GM12878 (cell line): Measurements from ENCODE around the gene BPIFB4. TPM values are rescaled to one million over a fixed set of nuclear protein-coding genes. Genes with fewer than 3 reads are reported as not detected.

ENCODE experiments used
- ATAC-seq: fragments of 200-7000 bp; cut with Tn5 transposase; 3 replicates; pipeline ENCODE4 v1.9.1; 2020; ENCODE audit warnings: mild to moderate bottlenecking, moderate library complexity
- BruUV-seq: library from RNA; stranded (reverse); fragments of 400-500 nt; replicated peaks from 2 replicates; lab custom pipeline; 2021; lab: Mats Ljungman, UMichigan
- CTCF ChIA-PET: fragments of 300-600 bp; sonication (Branson Sonifier 250); formaldehyde crosslinking; extraction: SDS; loops from one replicate; lab custom pipeline; 2021; ENCODE audit warnings: inconsistent platforms; lab: Yijun Ruan, JAX
- POLR2A ChIA-PET: fragments of 350-600 bp; formaldehyde crosslinking; extraction: SDS; loops from one replicate; lab custom pipeline; 2021; ENCODE audit warnings: inconsistent platforms; lab: Charles Lee
- RAD21 ChIA-PET: fragments of 300-600 bp; sonication (Branson Sonifier 250); formaldehyde crosslinking; loops from one replicate; lab custom pipeline; 2023; ENCODE audit warnings: antibody characterized with exemption; ENCODE audit not compliant: unreplicated experiment; lab: Charles Lee
- SMC1A ChIA-PET: fragments of 300-600 bp; sonication (Branson Sonifier 250); formaldehyde crosslinking; loops from one replicate; lab custom pipeline; 2023; ENCODE audit not compliant: unreplicated experiment, uncharacterized antibody; lab: Charles Lee
- DNase-seq: peaks from one replicate; pipeline ENCODE4 v3.0.0-alpha.2; 2011; ENCODE audit warnings: low read depth, low spot score
- FAIRE-seq: peaks from 3 replicates; lab custom pipeline; 2011; peaks lifted over from hg19 to GRCh38; lab: Jason Lieb, UNC
- H2AFZ ChIP-seq: 2 replicates; pipeline ENCODE4 v1.6.0; 2011; ENCODE audit warnings: low read depth, low read length, control low read depth; ENCODE audit not compliant: control insufficient read depth
- H3K27ac ChIP-seq: 2 replicates; pipeline ENCODE4 v1.5.1; 2011; ENCODE audit warnings: control low read depth; ENCODE audit not compliant: control insufficient read depth, insufficient read depth
- H3K27me3 ChIP-seq, 2 experiments: replicated peaks in 1 of 2; 2 replicates each; pipeline versions ENCODE4 v1.6.0 to v1.6.1; 2011; ENCODE audit warnings: low read length in 1 of 2; ENCODE audit not compliant: control insufficient read depth in 2 of 2, insufficient read depth in 2 of 2
- H3K36me3 ChIP-seq, 2 experiments: 2 replicates each; pipeline ENCODE4 v1.5.1; 2011; ENCODE audit warnings: low read length in 1 of 2; ENCODE audit not compliant: control insufficient read depth in 2 of 2, insufficient read depth in 2 of 2
- H3K4me1 ChIP-seq: 2 replicates; pipeline ENCODE4 v1.6.1; 2011; ENCODE audit warnings: mild to moderate bottlenecking, low read length, moderate library complexity, mixed read lengths; ENCODE audit not compliant: control insufficient read depth, insufficient read depth
- H3K4me2 ChIP-seq: 2 replicates; pipeline ENCODE4 v1.6.0; 2011; ENCODE audit warnings: control low read depth; ENCODE audit not compliant: control insufficient read depth, insufficient read depth
- H3K4me3 ChIP-seq: fragments of 200-600 bp; sonication (generic); 2 replicates; pipeline ENCODE4 v1.5.1; 2016
- H3K79me2 ChIP-seq: 2 replicates; pipeline ENCODE4 v1.6.0; 2011; ENCODE audit warnings: low read length; ENCODE audit not compliant: control insufficient read depth, insufficient read depth
- H3K9ac ChIP-seq: 2 replicates; pipeline ENCODE4 v1.8.0; 2011; ENCODE audit warnings: low read length, control low read depth, mixed read lengths; ENCODE audit not compliant: control insufficient read depth, insufficient read depth
- H3K9me3 ChIP-seq: replicated peaks from 3 replicates; pipeline ENCODE4 v1.5.1; 2011; ENCODE audit warnings: mild to moderate bottlenecking, low read length; ENCODE audit not compliant: control insufficient read depth, insufficient read depth
- H4K20me1 ChIP-seq: 2 replicates; pipeline ENCODE4 v1.6.0; 2011; ENCODE audit not compliant: control insufficient read depth, insufficient read depth
- BACH1 ChIP-seq: fragments of 450-650 bp; IDR thresholded peaks from 2 replicates; pipeline ENCODE4 v1.6.1; 2017; ENCODE audit warnings: mild to moderate bottlenecking, borderline replicate concordance
- CBX5 ChIP-seq: sonication (generic); IDR thresholded peaks from 2 replicates; pipeline ENCODE4 v1.6.1; 2016; ENCODE audit warnings: low read depth, moderate library complexity, mild to moderate bottlenecking, inconsistent platforms
- ESRRA ChIP-seq: IDR thresholded peaks from 2 replicates; pipeline ENCODE4 v1.6.1; 2012; ENCODE audit warnings: mild to moderate bottlenecking, low read length, improper control_type of control experiment
- FOXK2 ChIP-seq: fragments of 450-650 bp; IDR thresholded peaks from 2 replicates; pipeline ENCODE4 v1.6.1; 2017; ENCODE audit warnings: mild to moderate bottlenecking, moderate library complexity
- HDAC6 ChIP-seq: fragments of 200-600 bp; sonication (generic); IDR thresholded peaks from one replicate; pipeline ENCODE4 v1.8.0; 2017; ENCODE audit warnings: antibody characterized with exemption; ENCODE audit not compliant: unreplicated experiment
- MTA2 ChIP-seq: fragments of 450-650 bp; IDR thresholded peaks from 2 replicates; pipeline ENCODE4 v1.6.1; 2016; ENCODE audit warnings: low read depth, mild to moderate bottlenecking, moderate library complexity
- NFYA ChIP-seq: IDR thresholded peaks from 2 replicates; pipeline ENCODE4 v1.6.1; 2011; ENCODE audit warnings: low read depth, mild to moderate bottlenecking, low read length, improper control_type of control experiment, borderline replicate concordance
- RAD21 ChIP-seq: IDR thresholded peaks from 2 replicates; pipeline ENCODE4 v1.6.1; 2011; ENCODE audit warnings: mild to moderate bottlenecking, low read depth, low read length, moderate library complexity; ENCODE audit not compliant: insufficient read depth
- RBBP5 ChIP-seq: fragments of 200-600 bp; sonication (generic); conservative IDR thresholded peaks from 2 replicates; pipeline ENCODE4 v1.6.1; 2016
- RELA ChIP-seq: fragments of 450-650 bp; IDR thresholded peaks from 2 replicates; pipeline ENCODE4 v1.8.0; 2014; ENCODE audit warnings: borderline replicate concordance; ENCODE audit not compliant: partially characterized antibody
- SP1 ChIP-seq: IDR thresholded peaks from one replicate; pipeline ENCODE4 v1.6.1; 2011; ENCODE audit warnings: low read depth, low read length
- SPI1 ChIP-seq: IDR thresholded peaks from 2 replicates; pipeline ENCODE4 v1.6.1; 2011; ENCODE audit warnings: low read depth, mild to moderate bottlenecking, low read length, moderate library complexity, borderline replicate concordance; ENCODE audit not compliant: insufficient read depth
- ZNF217 ChIP-seq: fragments of 450-650 bp; IDR thresholded peaks from 2 replicates; pipeline ENCODE4 v1.6.1; 2017; ENCODE audit warnings: antibody characterized with exemption, mild to moderate bottlenecking
- ZSCAN29 ChIP-seq: fragments of 450-650 bp; IDR thresholded peaks from 2 replicates; pipeline ENCODE4 v1.6.1; 2017; ENCODE audit warnings: mild to moderate bottlenecking, moderate library complexity
- ZZZ3 ChIP-seq: IDR thresholded peaks from 2 replicates; pipeline ENCODE4 v1.6.1; 2011; ENCODE audit warnings: low read depth; ENCODE audit not compliant: control insufficient read depth, insufficient read length
- WGBS: methylation state at CpG from one replicate; pipeline ENCODE4 v1.1.6; 2016; ENCODE audit warnings: low lambda C conversion rate; ENCODE audit not compliant: insufficient replicate concordance, insufficient coverage; ENCODE audit errors: missing lambda C conversion rate; 5-methylcytosine and 5-hydroxymethylcytosine counted together
- in situ Hi-C: fragments of 300-500 bp; cut with MboI; formaldehyde crosslinking; loops from 9 replicates; pipeline ENCODE4 v1.14.3; 2018; ENCODE audit warnings: mixed read lengths
- intact Hi-C: fragments of 100-400 bp; cut with micrococcal nuclease; formaldehyde crosslinking; loops from one replicate; pipeline ENCODE4 v1.14.2; 2022; ENCODE audit not compliant: unreplicated experiment
- polyA plus RNA-seq, 11 experiments: library from polyadenylated mRNA; depleted of rRNA in 4 of 11; unstranded in 6 of 11; stranded (reverse) in 5 of 11; fragments of >200 nt; fragmentation: Nextera tagmentation in 4 of 11; fragmentation: Illumina TruSeq in 1 of 11; extraction: Ambion mirVana in 4 of 11; extraction: Trizol in 1 of 11; gene quantifications; 1 replicate in 1 of 11; 2 replicates in 10 of 11; pipeline versions ENCODE4 v1.2.1 to v1.2.3, GENCODE V29; 2011 to 2016; ENCODE audit warnings: inconsistent platforms in 2 of 11, missing spikeins in 2 of 11, low read depth in 1 of 11
- total RNA-seq, 4 experiments: library from RNA; depleted of rRNA in 3 of 4; stranded (reverse); fragments of >200 nt in 3 of 4; fragmentation: Illumina TruSeq in 1 of 4; extraction: Trizol in 1 of 4; gene quantifications; 2 replicates each; pipeline versions ENCODE4 v1.2.1 to v1.2.3, GENCODE V29; 2013 to 2021
- TF ChIP-seq, protein P1 (sequence below): fragments of 450-650 bp; conservative IDR thresholded peaks from 2 replicates; pipeline ENCODE4 v1.6.1; 2017; ENCODE audit warnings: mild to moderate bottlenecking, moderate library complexity
- TF ChIP-seq, protein P2 (sequence below): IDR thresholded peaks from 2 replicates; pipeline ENCODE4 v1.6.1; 2011; ENCODE audit warnings: mild to moderate bottlenecking, low read depth, low read length, moderate library complexity; ENCODE audit not compliant: insufficient replicate concordance

Gene BPIFB4
- total and polyA plus RNA-seq, 10 of the 15 experiments (the other 5 are each of a cell fraction or from before 2014, with no cell fraction given): 0.12 TPM; not detected in 9

DNA sequence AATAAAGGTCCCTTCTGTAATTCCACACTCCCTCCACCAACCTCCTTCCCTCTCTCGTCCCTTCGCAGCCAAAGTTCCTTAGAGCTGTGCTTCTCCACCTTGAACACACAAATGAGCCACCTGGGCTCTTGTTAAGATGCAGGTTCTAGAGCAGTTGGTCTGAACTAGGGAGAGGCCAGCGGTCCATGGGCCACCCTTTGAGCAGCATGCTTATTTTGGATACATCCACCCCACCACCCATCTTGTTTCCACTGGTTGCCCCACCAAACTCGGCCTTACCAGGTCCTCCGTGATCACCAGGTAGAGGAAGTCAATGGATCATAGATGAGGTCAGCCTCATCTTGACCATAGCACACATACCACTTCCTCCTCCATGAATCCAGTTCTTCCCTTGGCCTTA, 81.2 kb downstream of the BPIFB4 start:
- POLR2A ChIA-PET: no interaction called here

More for the DNA sequence above, 81.2 kb downstream of the BPIFB4 start:
- H3K79me2 ChIP-seq: no peaks in the 10 kb centered on the region
- H3K4me3 ChIP-seq: no peak overlapping the region
- in situ Hi-C loops (no loop called here), intact Hi-C loops (loop anchor here (5.0 kb wide), 1 partner anchor 52 kb away; no protein-coding TSS in a partner anchor)
- no peak overlapping the region for H3K9ac ChIP-seq
- ChIA-PET RAD21 (no interaction called here), SMC1A (no interaction called here), CTCF (no interaction called here)
- no peaks in the 10 kb centered on the region for H3K36me3 ChIP-seq
- no peak for FAIRE-seq
- no peak for DNase-seq
- H2AFZ ChIP-seq: no peak overlapping the region
- BruUV-seq: no TSS peak
- 0% methylated on average over 5 of the region's 5 CpGs for WGBS
- no peak overlapping the region for H3K27ac ChIP-seq
- TF ChIP-seq, protein P1, sequence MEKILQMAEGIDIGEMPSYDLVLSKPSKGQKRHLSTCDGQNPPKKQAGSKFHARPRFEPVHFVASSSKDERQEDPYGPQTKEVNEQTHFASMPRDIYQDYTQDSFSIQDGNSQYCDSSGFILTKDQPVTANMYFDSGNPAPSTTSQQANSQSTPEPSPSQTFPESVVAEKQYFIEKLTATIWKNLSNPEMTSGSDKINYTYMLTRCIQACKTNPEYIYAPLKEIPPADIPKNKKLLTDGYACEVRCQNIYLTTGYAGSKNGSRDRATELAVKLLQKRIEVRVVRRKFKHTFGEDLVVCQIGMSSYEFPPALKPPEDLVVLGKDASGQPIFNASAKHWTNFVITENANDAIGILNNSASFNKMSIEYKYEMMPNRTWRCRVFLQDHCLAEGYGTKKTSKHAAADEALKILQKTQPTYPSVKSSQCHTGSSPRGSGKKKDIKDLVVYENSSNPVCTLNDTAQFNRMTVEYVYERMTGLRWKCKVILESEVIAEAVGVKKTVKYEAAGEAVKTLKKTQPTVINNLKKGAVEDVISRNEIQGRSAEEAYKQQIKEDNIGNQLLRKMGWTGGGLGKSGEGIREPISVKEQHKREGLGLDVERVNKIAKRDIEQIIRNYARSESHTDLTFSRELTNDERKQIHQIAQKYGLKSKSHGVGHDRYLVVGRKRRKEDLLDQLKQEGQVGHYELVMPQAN: no peak
- TF ChIP-seq HDAC6 (no peak), SP1 (no peak), ZSCAN29 (no peak), RAD21 (no peak), RELA (no peak), BACH1 (no peak), FOXK2 (no peak), ESRRA (no peak), MTA2 (no peak), ZNF217 (no peak), ZZZ3 (no peak), CBX5 (no peak), SPI1 (no peak), NFYA (no peak), RBBP5 (no peak)
- TF ChIP-seq, protein P2, sequence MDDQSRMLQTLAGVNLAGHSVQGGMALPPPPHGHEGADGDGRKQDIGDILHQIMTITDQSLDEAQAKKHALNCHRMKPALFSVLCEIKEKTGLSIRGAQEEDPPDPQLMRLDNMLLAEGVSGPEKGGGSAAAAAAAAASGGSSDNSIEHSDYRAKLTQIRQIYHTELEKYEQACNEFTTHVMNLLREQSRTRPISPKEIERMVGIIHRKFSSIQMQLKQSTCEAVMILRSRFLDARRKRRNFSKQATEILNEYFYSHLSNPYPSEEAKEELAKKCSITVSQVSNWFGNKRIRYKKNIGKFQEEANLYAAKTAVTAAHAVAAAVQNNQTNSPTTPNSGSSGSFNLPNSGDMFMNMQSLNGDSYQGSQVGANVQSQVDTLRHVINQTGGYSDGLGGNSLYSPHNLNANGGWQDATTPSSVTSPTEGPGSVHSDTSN: no peak
- H3K4me2 ChIP-seq: no peak overlapping the region
- ATAC-seq: no peak
- H3K4me1 ChIP-seq: no peaks in the 10 kb centered on the region
- H4K20me1 ChIP-seq: no peaks in the 10 kb centered on the region
- no peaks in the 10 kb centered on the region for H3K9me3 ChIP-seq
- H3K27me3 ChIP-seq: 0 out of 4 replicates have a peak, but pooled peaks cover 0 to 2% of the 10 kb centered on the region in 2 experiments
